HepG2 (cell line): ENCODE measurements around the gene ZBTB18.
A peak's percentile ranks its signal among the peaks of the same experiment; 100 is the strongest.

Source experiments
- CREM ChIP-seq, 2 experiments: sonication (generic) in 1 of 2; formaldehyde crosslinking in 1 of 2; IDR thresholded peaks; 2 replicates each; pipeline versions ENCODE4 v1.4.0 to v1.6.1; 2016 to 2020; ENCODE audit warnings: antibody characterized with exemption in 1 of 2, mild to moderate bottlenecking in 1 of 2, missing genetic modification reagents in 1 of 2
- FOXJ3 ChIP-seq: sonication (generic); formaldehyde crosslinking; IDR thresholded peaks from 2 replicates; pipeline ENCODE4 v1.4.0; 2020; ENCODE audit warnings: missing genetic modification reagents, mild to moderate bottlenecking, borderline replicate concordance
- FOXM1 ChIP-seq: sonication (generic); formaldehyde crosslinking; IDR thresholded peaks from 2 replicates; pipeline ENCODE4 v1.5.0; 2020; ENCODE audit warnings: missing genetic modification reagents
- JUND ChIP-seq: sonication (generic); formaldehyde crosslinking; IDR thresholded peaks from 2 replicates; pipeline ENCODE4 v1.8.0; 2022; ENCODE audit warnings: mild to moderate bottlenecking, missing genetic modification reagents
- KAT7 ChIP-seq: IDR thresholded peaks from 2 replicates; pipeline ENCODE4 v1.6.1; 2018; ENCODE audit warnings: borderline replicate concordance, missing compliant biosample characterization
- POLR2AphosphoS5 ChIP-seq: IDR thresholded peaks from 2 replicates; pipeline ENCODE4 v1.6.1; 2012; ENCODE audit warnings: low read depth, low read length
- SSRP1 ChIP-seq: IDR thresholded peaks from 2 replicates; pipeline ENCODE4 v1.6.1; 2016; ENCODE audit warnings: control low read depth
- TBP ChIP-seq: sonication (generic); formaldehyde crosslinking; IDR thresholded peaks from 2 replicates; pipeline ENCODE4 v1.5.0; 2020; ENCODE audit warnings: missing genetic modification reagents
- TCF7L2 ChIP-seq: IDR thresholded peaks from 2 replicates; pipeline ENCODE4 v1.6.1; 2011; ENCODE audit warnings: mild to moderate bottlenecking, low read depth, low read length, moderate library complexity
- ZNF251 ChIP-seq: sonication (generic); formaldehyde crosslinking; IDR thresholded peaks from 2 replicates; pipeline ENCODE4 v1.9.0; 2021; ENCODE audit warnings: mild to moderate bottlenecking, missing genetic modification reagents
- TF ChIP-seq, protein P1 (sequence below): sonication (generic); formaldehyde crosslinking; conservative IDR thresholded peaks from 2 replicates; pipeline ENCODE4 v1.4.0; 2020; ENCODE audit warnings: missing genetic modification reagents
- TF ChIP-seq, protein P2 (sequence below), 2 experiments: sonication (generic) in 1 of 2; formaldehyde crosslinking in 1 of 2; IDR thresholded peaks; 2 replicates each; pipeline versions ENCODE4 v1.5.1 to v1.6.1; 2011 to 2020; ENCODE audit warnings: borderline replicate concordance in 1 of 2, low read depth in 1 of 2, low read length in 1 of 2, mild to moderate bottlenecking in 1 of 2, missing genetic modification reagents in 1 of 2, moderate library complexity in 1 of 2
- TF ChIP-seq, protein P3 (sequence below): sonication (generic); formaldehyde crosslinking; IDR thresholded peaks from 2 replicates; pipeline ENCODE4 v1.4.0; 2020; ENCODE audit warnings: missing genetic modification reagents

DNA sequence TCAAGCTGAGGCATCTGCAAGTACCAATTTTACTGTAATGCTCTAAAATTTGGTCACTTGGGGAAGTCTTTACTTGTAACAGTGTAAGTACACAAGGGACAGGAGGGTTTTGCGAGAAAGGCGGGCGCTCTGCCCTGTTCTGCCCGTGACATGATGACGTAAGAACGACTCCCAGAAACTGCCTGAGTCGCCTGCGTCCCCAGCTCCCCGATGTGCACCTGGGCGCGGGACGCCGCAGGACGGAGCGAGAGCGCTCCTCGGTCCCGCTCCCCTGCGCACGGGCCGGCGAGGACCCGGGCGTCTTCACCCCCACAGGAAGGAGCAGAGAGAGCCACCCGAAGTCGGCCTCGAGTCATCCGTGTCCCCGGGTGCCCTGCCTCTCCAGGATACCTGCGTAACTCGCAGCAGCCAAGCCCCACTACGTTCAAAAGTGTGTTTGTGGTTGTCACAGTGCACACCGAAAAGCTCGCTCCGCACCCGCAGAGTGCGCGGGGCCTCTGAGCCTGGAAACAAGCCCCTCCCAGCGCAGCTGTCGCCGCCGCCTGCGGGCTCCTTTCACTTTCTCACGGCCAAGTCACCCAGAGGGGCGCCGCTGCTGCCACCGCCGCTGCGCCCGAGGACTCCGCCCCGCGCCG, 3.3 kb upstream of the ZBTB18 start:
- no peak; the same call in 1 of the 2 replicates for TF ChIP-seq FOXJ3 (CRISPR knock-in tag)
- TF ChIP-seq SSRP1: no peak
- TF ChIP-seq, protein P1, sequence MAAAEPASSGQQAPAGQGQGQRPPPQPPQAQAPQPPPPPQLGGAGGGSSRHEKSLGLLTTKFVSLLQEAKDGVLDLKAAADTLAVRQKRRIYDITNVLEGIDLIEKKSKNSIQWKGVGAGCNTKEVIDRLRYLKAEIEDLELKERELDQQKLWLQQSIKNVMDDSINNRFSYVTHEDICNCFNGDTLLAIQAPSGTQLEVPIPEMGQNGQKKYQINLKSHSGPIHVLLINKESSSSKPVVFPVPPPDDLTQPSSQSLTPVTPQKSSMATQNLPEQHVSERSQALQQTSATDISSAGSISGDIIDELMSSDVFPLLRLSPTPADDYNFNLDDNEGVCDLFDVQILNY (CRISPR knock-in tag): 0 out of 2 replicates have a peak, but pooled peaks have one; percentile 18
- TF ChIP-seq, protein P2, sequence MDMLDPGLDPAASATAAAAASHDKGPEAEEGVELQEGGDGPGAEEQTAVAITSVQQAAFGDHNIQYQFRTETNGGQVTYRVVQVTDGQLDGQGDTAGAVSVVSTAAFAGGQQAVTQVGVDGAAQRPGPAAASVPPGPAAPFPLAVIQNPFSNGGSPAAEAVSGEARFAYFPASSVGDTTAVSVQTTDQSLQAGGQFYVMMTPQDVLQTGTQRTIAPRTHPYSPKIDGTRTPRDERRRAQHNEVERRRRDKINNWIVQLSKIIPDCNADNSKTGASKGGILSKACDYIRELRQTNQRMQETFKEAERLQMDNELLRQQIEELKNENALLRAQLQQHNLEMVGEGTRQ (IDR thresholded peaks at IDR 0.05; ENCODE audit: low read depth, low read length): no peak
- TF ChIP-seq, protein P2 (CRISPR knock-in tag; IDR thresholded peaks at IDR 0.05; ENCODE audit: borderline replicate concordance): no peak
- TF ChIP-seq ZNF251 (CRISPR knock-in tag): no peak
- 0 out of 2 replicates have a peak, but pooled peaks have one; percentile 6 for TF ChIP-seq CREM (IDR thresholded peaks at IDR 0.05)
- TF ChIP-seq CREM (CRISPR knock-in tag; IDR thresholded peaks at IDR 0.05): no peak
- TF ChIP-seq KAT7 (CRISPR knock-in tag): peak; percentile 60; the same call in 1 of the 2 replicates
- TF ChIP-seq FOXM1 (CRISPR knock-in tag): no peak
- TF ChIP-seq, protein P3, sequence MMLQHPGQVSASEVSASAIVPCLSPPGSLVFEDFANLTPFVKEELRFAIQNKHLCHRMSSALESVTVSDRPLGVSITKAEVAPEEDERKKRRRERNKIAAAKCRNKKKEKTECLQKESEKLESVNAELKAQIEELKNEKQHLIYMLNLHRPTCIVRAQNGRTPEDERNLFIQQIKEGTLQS (CRISPR knock-in tag): peak; percentile 48
- no peak for TF ChIP-seq TBP (CRISPR knock-in tag)
- TF ChIP-seq JUND (CRISPR knock-in tag): 0 out of 2 replicates have a peak, but pooled peaks have one; percentile 17
- no peak for TF ChIP-seq TCF7L2
- TF ChIP-seq POLR2AphosphoS5: peak; percentile 63; the same call in 1 of the 2 replicates
